T-helper 2 cell treated with Interferon-gamma antibody and Interleukin-4, amounts not matched to agents 5 μg/mL and 100 μg/mL, for 36 hours (primary cell): ENCODE results near the gene HHAT.

Experiments used
- DNase-seq: peaks from one replicate; pipeline ENCODE4 v3.0.0; 2021; ENCODE audit warnings: low spot score
- H3K27ac Mint-ChIP-seq: one replicate; pipeline ENCODE4 v1.8.0; 2021; ENCODE audit warnings: mild to moderate bottlenecking, mixed read lengths
- H3K27me3 Mint-ChIP-seq: one replicate; pipeline ENCODE4 v1.8.0; 2021; ENCODE audit warnings: low read depth, mixed read lengths
- H3K36me3 Mint-ChIP-seq: one replicate; pipeline ENCODE4 v1.8.0; 2021; ENCODE audit warnings: low read depth, mixed read lengths
- H3K4me1 Mint-ChIP-seq: one replicate; pipeline ENCODE4 v1.8.0; 2021; ENCODE audit warnings: low read depth, mixed read lengths
- H3K4me3 Mint-ChIP-seq: one replicate; pipeline ENCODE4 v1.8.0; 2022; ENCODE audit warnings: mild to moderate bottlenecking, moderate library complexity, mixed read lengths
- H3K9me3 Mint-ChIP-seq: one replicate; pipeline ENCODE4 v1.8.0; 2021; ENCODE audit warnings: mixed read lengths

HHAT gene

GRCh38 chr1:210437111-210437510 lies 108.4 kb downstream of the HHAT start:
- Mint-ChIP-seq H3K9me3 (no peaks in the 10 kb centered on the region), H3K36me3 (no peaks in the 10 kb centered on the region), H3K27me3 (no peaks in the 10 kb centered on the region), H3K4me3 (no peak overlapping the region), H3K27ac (no peak overlapping the region), H3K4me1 (no peaks in the 10 kb centered on the region)
- DNase-seq = no peak

GRCh38 chr1:210437781-210438180 lies 109.1 kb downstream of the HHAT start:
- H3K4me1 Mint-ChIP-seq = no peaks in the 10 kb centered on the region
- H3K4me3 Mint-ChIP-seq = no peak overlapping the region
- no peaks in the 10 kb centered on the region for H3K9me3 Mint-ChIP-seq
- H3K27me3 Mint-ChIP-seq = no peaks in the 10 kb centered on the region
- no peaks in the 10 kb centered on the region for H3K36me3 Mint-ChIP-seq
- H3K27ac Mint-ChIP-seq = no peak overlapping the region
- DNase-seq = no peak

- H3K27me3 Mint-ChIP-seq = no peaks in the 10 kb centered on the region
- no peaks in the 10 kb centered on the region for H3K36me3 Mint-ChIP-seq
- H3K27ac Mint-ChIP-seq = no peak overlapping the region
- no peaks in the 10 kb centered on the region for H3K4me1 Mint-ChIP-seq
- H3K9me3 Mint-ChIP-seq = no peaks in the 10 kb centered on the region
- no peak for DNase-seq
- H3K4me3 Mint-ChIP-seq = no peak overlapping the region
These were observed 110.5 kb downstream of the HHAT start for GRCh38 chr1:210438928-210439841.

- DNase-seq = no peak
These were observed 111.4 kb downstream of the HHAT start for GRCh38 chr1:210440081-210440480.

GRCh38 chr1:210441028-210441427 lies 112.3 kb downstream of the HHAT start:
- no peak overlapping the region for H3K27ac Mint-ChIP-seq
- no peaks in the 10 kb centered on the region for H3K27me3 Mint-ChIP-seq
- DNase-seq = no peak
- peaks cover 3% of the 10 kb centered on the region for H3K4me1 Mint-ChIP-seq
- H3K9me3 Mint-ChIP-seq = no peaks in the 10 kb centered on the region
- H3K4me3 Mint-ChIP-seq = no peak overlapping the region
- H3K36me3 Mint-ChIP-seq = no peaks in the 10 kb centered on the region

More at GRCh38 chr1:210440081-210440480, 111.4 kb downstream of the HHAT start:
- no peaks in the 10 kb centered on the region for H3K27me3 Mint-ChIP-seq
- no peaks in the 10 kb centered on the region for H3K4me1 Mint-ChIP-seq
- no peaks in the 10 kb centered on the region for H3K36me3 Mint-ChIP-seq
- H3K9me3 Mint-ChIP-seq = no peaks in the 10 kb centered on the region
- no peak overlapping the region for H3K4me3 Mint-ChIP-seq
- H3K27ac Mint-ChIP-seq = no peak overlapping the region

GRCh38 chr1:210445485-210445884 lies 116.8 kb downstream of the HHAT start:
- no peak for DNase-seq
- peaks cover 14% of the 10 kb centered on the region for H3K4me1 Mint-ChIP-seq
- H3K36me3 Mint-ChIP-seq = no peaks in the 10 kb centered on the region
- peaks cover 10% of the 10 kb centered on the region for H3K27me3 Mint-ChIP-seq
- H3K27ac Mint-ChIP-seq = no peak overlapping the region
- H3K9me3 Mint-ChIP-seq = no peaks in the 10 kb centered on the region
- no peak overlapping the region for H3K4me3 Mint-ChIP-seq

GRCh38 chr1:210445931-210446330 lies 117.2 kb downstream of the HHAT start:
- H3K27ac Mint-ChIP-seq = no peak overlapping the region
- no peaks in the 10 kb centered on the region for H3K9me3 Mint-ChIP-seq
- no peak for DNase-seq
- peaks cover 14% of the 10 kb centered on the region for H3K4me1 Mint-ChIP-seq
- peaks cover 13% of the 10 kb centered on the region for H3K27me3 Mint-ChIP-seq
- H3K36me3 Mint-ChIP-seq = no peaks in the 10 kb centered on the region
- no peak overlapping the region for H3K4me3 Mint-ChIP-seq

GRCh38 chr1:210446479-210446878 lies 117.8 kb downstream of the HHAT start:
- no peak overlapping the region for H3K27ac Mint-ChIP-seq
- no peaks in the 10 kb centered on the region for H3K36me3 Mint-ChIP-seq
- DNase-seq = peak; percentile 91

GRCh38 chr1:210447456-210448057 lies 118.9 kb downstream of the HHAT start:
- Mint-ChIP-seq H3K27ac (no peak overlapping the region), H3K4me1 (peaks cover 14% of the 10 kb centered on the region), H3K27me3 (peaks cover 13% of the 10 kb centered on the region), H3K36me3 (no peaks in the 10 kb centered on the region), H3K9me3 (no peaks in the 10 kb centered on the region), H3K4me3 (no peak overlapping the region)
- no peak for DNase-seq

More at GRCh38 chr1:210446479-210446878, 117.8 kb downstream of the HHAT start:
- Mint-ChIP-seq H3K9me3 (no peaks in the 10 kb centered on the region), H3K4me3 (peak overlapping the region; percentile 33), H3K4me1 (peaks cover 14% of the 10 kb centered on the region), H3K27me3 (peaks cover 13% of the 10 kb centered on the region)

GRCh38 chr1:210448297-210448892 lies 119.7 kb downstream of the HHAT start:
- no peaks in the 10 kb centered on the region for H3K9me3 Mint-ChIP-seq
- DNase-seq = no peak
- H3K4me3 Mint-ChIP-seq = no peak overlapping the region
- H3K27me3 Mint-ChIP-seq = peaks cover 16% of the 10 kb centered on the region
- H3K36me3 Mint-ChIP-seq = no peaks in the 10 kb centered on the region
- no peak overlapping the region for H3K27ac Mint-ChIP-seq
- H3K4me1 Mint-ChIP-seq = peaks cover 14% of the 10 kb centered on the region

- no peak for DNase-seq
- H3K27ac Mint-ChIP-seq = no peak overlapping the region
- H3K27me3 Mint-ChIP-seq = peaks cover 43% of the 10 kb centered on the region
- no peaks in the 10 kb centered on the region for H3K36me3 Mint-ChIP-seq
- peaks cover 3% of the 10 kb centered on the region for H3K4me1 Mint-ChIP-seq
- H3K4me3 Mint-ChIP-seq = no peak overlapping the region
- no peaks in the 10 kb centered on the region for H3K9me3 Mint-ChIP-seq
These were observed 127.3 kb downstream of the HHAT start for GRCh38 chr1:210455840-210456603.

GRCh38 chr1:210456731-210457255 lies 128.1 kb downstream of the HHAT start:
- no peak overlapping the region for H3K4me3 Mint-ChIP-seq
- H3K9me3 Mint-ChIP-seq = no peaks in the 10 kb centered on the region
- H3K36me3 Mint-ChIP-seq = no peaks in the 10 kb centered on the region
- H3K4me1 Mint-ChIP-seq = peaks cover 3% of the 10 kb centered on the region
- peaks cover 43% of the 10 kb centered on the region for H3K27me3 Mint-ChIP-seq
- H3K27ac Mint-ChIP-seq = no peak overlapping the region
- DNase-seq = no peak

- peaks cover 50% of the 10 kb centered on the region for H3K27me3 Mint-ChIP-seq
These were observed 128.9 kb downstream of the HHAT start for GRCh38 chr1:210457568-210457967.

More at GRCh38 chr1:210457568-210457967, 128.9 kb downstream of the HHAT start:
- Mint-ChIP-seq H3K27ac (no peak overlapping the region), H3K9me3 (no peaks in the 10 kb centered on the region), H3K36me3 (no peaks in the 10 kb centered on the region), H3K4me3 (no peak overlapping the region), H3K4me1 (peaks cover 3% of the 10 kb centered on the region)
- no peak for DNase-seq
